Ishikawa (cell line): ENCODE data around the gene CIC.

Experiments used
- CEBPB ChIP-seq: IDR thresholded peaks from 2 replicates; pipeline ENCODE4 v1.6.1; 2012
- CREB1 ChIP-seq: IDR thresholded peaks from 2 replicates; pipeline ENCODE4 v1.6.1; 2012; ENCODE audit warnings: low read depth
- EGR1 ChIP-seq: IDR thresholded peaks from 2 replicates; pipeline ENCODE4 v1.6.1; 2012
- EP300 ChIP-seq: IDR thresholded peaks from 2 replicates; pipeline ENCODE4 v1.6.1; 2012; ENCODE audit warnings: borderline replicate concordance
- FOXM1 ChIP-seq: IDR thresholded peaks from 2 replicates; pipeline ENCODE4 v1.6.1; 2012; ENCODE audit warnings: low read depth, borderline replicate concordance
- MAX ChIP-seq: IDR thresholded peaks from 2 replicates; pipeline ENCODE4 v1.6.1; 2012
- NFIC ChIP-seq: IDR thresholded peaks from 2 replicates; pipeline ENCODE4 v1.6.1; 2012
- RAD21 ChIP-seq: IDR thresholded peaks from 2 replicates; pipeline ENCODE4 v1.6.1; 2012; ENCODE audit warnings: low read depth
- REST ChIP-seq: IDR thresholded peaks from 2 replicates; pipeline ENCODE4 v1.6.1; 2012; ENCODE audit warnings: low read depth, mild to moderate bottlenecking
- TAF1 ChIP-seq: IDR thresholded peaks from 2 replicates; pipeline ENCODE4 v1.6.1; 2012; ENCODE audit warnings: low read depth, mild to moderate bottlenecking
- TCF12 ChIP-seq: IDR thresholded peaks from 2 replicates; pipeline ENCODE4 v1.6.1; 2012; ENCODE audit warnings: low read depth
- TEAD4 ChIP-seq: IDR thresholded peaks from 2 replicates; pipeline ENCODE4 v1.6.1; 2012
- USF1 ChIP-seq: IDR thresholded peaks from 2 replicates; pipeline ENCODE4 v1.6.1; 2012
- YY1 ChIP-seq: IDR thresholded peaks from 2 replicates; pipeline ENCODE4 v1.6.1; 2012; ENCODE audit warnings: low read depth
- ZBTB7A ChIP-seq: IDR thresholded peaks from 2 replicates; pipeline ENCODE4 v1.6.1; 2012; ENCODE audit warnings: low read depth

CIC gene

DNA sequence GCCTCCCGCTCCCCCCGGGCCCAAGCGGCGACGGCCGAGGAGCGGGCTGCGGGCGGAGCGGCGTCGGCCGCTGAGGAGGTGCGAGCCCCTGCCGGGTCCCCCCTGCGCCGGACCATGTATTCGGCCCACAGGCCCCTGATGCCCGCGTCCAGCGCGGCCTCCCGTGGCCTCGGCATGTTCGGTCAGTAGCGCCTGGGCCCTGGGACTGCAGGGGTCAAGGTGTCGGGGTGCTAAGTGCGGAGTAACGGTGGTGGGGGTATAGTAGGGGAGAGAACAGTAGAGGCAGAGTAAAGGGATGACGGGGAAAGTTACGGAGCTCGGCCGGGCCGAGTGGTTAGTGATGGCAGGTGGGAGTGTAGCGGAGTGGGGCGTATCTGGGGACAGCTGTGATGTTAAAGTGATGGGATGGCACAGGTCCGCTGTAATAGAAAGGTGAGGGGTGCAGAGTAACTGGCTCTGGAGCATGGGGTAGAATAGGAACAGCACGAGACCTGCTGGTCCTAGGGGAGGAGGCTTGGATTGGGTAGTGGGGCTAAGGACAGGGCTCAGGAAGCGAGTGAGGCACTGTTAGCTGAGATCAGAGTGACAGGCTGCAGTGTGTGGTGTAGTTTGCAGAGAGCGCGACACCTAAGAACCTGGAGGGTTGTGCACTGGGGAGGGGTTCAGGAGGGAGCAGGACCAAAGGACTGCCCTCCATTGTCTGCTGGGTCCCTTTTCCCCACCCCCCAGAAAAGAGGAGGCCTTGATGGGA, 15.7 kb downstream of the CIC start:
- TF ChIP-seq RAD21: no peak
- no peak for TF ChIP-seq MAX
- no peak for TF ChIP-seq USF1
- TF ChIP-seq TEAD4: no peak
- no peak for TF ChIP-seq FOXM1
- TF ChIP-seq EGR1: no peak
- no peak for TF ChIP-seq CREB1
- TF ChIP-seq REST: no peak
- no peak for TF ChIP-seq NFIC
- TF ChIP-seq YY1: no peak
- no peak for TF ChIP-seq TAF1
- TF ChIP-seq CEBPB: no peak

GRCh38 chr19:42285541-42285941, 16.5 kb downstream of the CIC start:
- TF ChIP-seq TEAD4 (no peak), FOXM1 (no peak), MAX (no peak), YY1 (no peak), NFIC (no peak), CREB1 (no peak), TAF1 (no peak), CEBPB (no peak), REST (no peak), TCF12 (no peak), RAD21 (no peak), EGR1 (no peak), EP300 (no peak), ZBTB7A (no peak), USF1 (no peak)

DNA sequence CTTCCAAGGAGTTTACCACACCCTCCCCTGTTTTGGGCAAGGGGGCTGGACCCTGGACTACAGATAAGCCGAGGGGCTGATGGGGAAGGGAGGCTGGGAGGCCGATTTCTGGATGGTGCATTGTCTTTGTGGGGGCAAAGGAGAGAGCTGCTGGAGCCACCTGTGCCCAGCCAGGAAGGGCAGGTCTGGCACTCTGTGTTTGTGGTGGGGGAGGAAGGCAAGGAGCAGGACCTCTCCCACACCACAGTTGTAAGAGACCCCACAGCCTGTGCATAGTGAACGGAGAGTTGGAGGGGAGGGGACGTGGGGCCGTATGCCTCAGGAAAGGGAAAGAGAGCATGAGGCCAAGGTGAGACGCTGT, 16.9 kb downstream of the CIC start:
- TF ChIP-seq EP300 (no peak), EGR1 (no peak), CREB1 (no peak), NFIC (no peak), REST (no peak), RAD21 (no peak), TAF1 (no peak), FOXM1 (no peak), TEAD4 (no peak), TCF12 (no peak), USF1 (no peak), MAX (no peak), ZBTB7A (no peak), CEBPB (no peak), YY1 (no peak)
